PC-9 (cell line): ENCODE measurements around the gene PTPMT1.

Experiments
- EZH2 ChIP-seq: fragments of 200-600 bp; sonication (generic); IDR thresholded peaks from 2 replicates; pipeline ENCODE4 v1.8.0; 2017; ENCODE audit warnings: antibody characterized with exemption, low read depth
- TF ChIP-seq, protein P1 (sequence below): fragments of 200-600 bp; sonication (generic); conservative IDR thresholded peaks from 2 replicates; pipeline ENCODE4 v1.6.1; 2017; ENCODE audit warnings: mixed run types, antibody characterized with exemption, mild to moderate bottlenecking, moderate library complexity

GRCh38 chr11:47552566-47553405, 12.6 kb upstream of the PTPMT1 start, which contains the start of gene CELF1:
- TF ChIP-seq, protein P1, sequence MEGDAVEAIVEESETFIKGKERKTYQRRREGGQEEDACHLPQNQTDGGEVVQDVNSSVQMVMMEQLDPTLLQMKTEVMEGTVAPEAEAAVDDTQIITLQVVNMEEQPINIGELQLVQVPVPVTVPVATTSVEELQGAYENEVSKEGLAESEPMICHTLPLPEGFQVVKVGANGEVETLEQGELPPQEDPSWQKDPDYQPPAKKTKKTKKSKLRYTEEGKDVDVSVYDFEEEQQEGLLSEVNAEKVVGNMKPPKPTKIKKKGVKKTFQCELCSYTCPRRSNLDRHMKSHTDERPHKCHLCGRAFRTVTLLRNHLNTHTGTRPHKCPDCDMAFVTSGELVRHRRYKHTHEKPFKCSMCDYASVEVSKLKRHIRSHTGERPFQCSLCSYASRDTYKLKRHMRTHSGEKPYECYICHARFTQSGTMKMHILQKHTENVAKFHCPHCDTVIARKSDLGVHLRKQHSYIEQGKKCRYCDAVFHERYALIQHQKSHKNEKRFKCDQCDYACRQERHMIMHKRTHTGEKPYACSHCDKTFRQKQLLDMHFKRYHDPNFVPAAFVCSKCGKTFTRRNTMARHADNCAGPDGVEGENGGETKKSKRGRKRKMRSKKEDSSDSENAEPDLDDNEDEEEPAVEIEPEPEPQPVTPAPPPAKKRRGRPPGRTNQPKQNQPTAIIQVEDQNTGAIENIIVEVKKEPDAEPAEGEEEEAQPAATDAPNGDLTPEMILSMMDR, result peak; percentile 85
- no peak for TF ChIP-seq EZH2
